HepG2 (cell line): Measurements from ENCODE around the gene MDP1. TPM values are rescaled to one million over a fixed set of nuclear protein-coding genes. Genes with fewer than 3 reads are reported as not detected.

Experiments used
- ARHGAP35 ChIP-seq: sonication (generic); formaldehyde crosslinking; IDR thresholded peaks from 2 replicates; pipeline ENCODE4 v1.9.0; 2022; ENCODE audit warnings: mild to moderate bottlenecking, inconsistent platforms, moderate library complexity, missing genetic modification reagents, borderline replicate concordance
- ARNT ChIP-seq: fragments of 450-650 bp; IDR thresholded peaks from 2 replicates; pipeline ENCODE4 v1.6.1; 2017
- CREBL2 ChIP-seq: sonication (generic); formaldehyde crosslinking; IDR thresholded peaks from 2 replicates; pipeline ENCODE4 v1.8.1; 2023; ENCODE audit warnings: missing genetic modification reagents, mild to moderate bottlenecking, borderline replicate concordance
- HCFC1 ChIP-seq: fragments of 150-350 bp; IDR thresholded peaks from 2 replicates; pipeline ENCODE4 v1.6.1; 2014; ENCODE audit warnings: low read depth, low read length
- IKZF1 ChIP-seq: fragments of 450-650 bp; IDR thresholded peaks from 2 replicates; pipeline ENCODE4 v1.7.1; 2016
- KIAA2018 ChIP-seq: sonication (generic); formaldehyde crosslinking; IDR thresholded peaks from 2 replicates; pipeline ENCODE4 v1.5.0; 2020; ENCODE audit warnings: mild to moderate bottlenecking, missing genetic modification reagents, borderline replicate concordance
- MTF2 ChIP-seq: sonication (generic); formaldehyde crosslinking; IDR thresholded peaks from 2 replicates; pipeline ENCODE4 v1.5.0; 2020; ENCODE audit warnings: missing genetic modification reagents, borderline replicate concordance
- MXD4 ChIP-seq: IDR thresholded peaks from 2 replicates; pipeline ENCODE4 v1.6.1; 2016; ENCODE audit warnings: mild to moderate bottlenecking, missing biosample characterization, missing genetic modification reagents
- NFIC ChIP-seq: IDR thresholded peaks from 2 replicates; pipeline ENCODE4 v1.6.1; 2012; ENCODE audit warnings: mild to moderate bottlenecking, low read length, inconsistent platforms
- REL ChIP-seq: sonication (generic); formaldehyde crosslinking; conservative IDR thresholded peaks from 2 replicates; pipeline ENCODE4 v1.8.0; 2022; ENCODE audit warnings: mild to moderate bottlenecking, missing genetic modification reagents, moderate library complexity
- SNAI1 ChIP-seq: sonication (generic); formaldehyde crosslinking; IDR thresholded peaks from 2 replicates; pipeline ENCODE4 v1.5.0; 2020; ENCODE audit warnings: mild to moderate bottlenecking, missing genetic modification reagents, borderline replicate concordance
- ZBED4 ChIP-seq: sonication (generic); formaldehyde crosslinking; IDR thresholded peaks from 2 replicates; pipeline ENCODE4 v1.4.0; 2020; ENCODE audit warnings: missing genetic modification reagents, borderline replicate concordance
- ZFP36L1 ChIP-seq: sonication (generic); formaldehyde crosslinking; IDR thresholded peaks from 2 replicates; pipeline ENCODE4 v1.8.0; 2022; ENCODE audit warnings: mild to moderate bottlenecking, missing genetic modification reagents, moderate library complexity
- polyA plus RNA-seq, 8 experiments: library from polyadenylated mRNA; depleted of rRNA in 3 of 8; stranded (reverse) in 7 of 8; unstranded in 1 of 8; fragments of >200 nt; fragmentation: Illumina TruSeq in 4 of 8; extraction: Trizol in 4 of 8; gene quantifications; 2 replicates each; pipeline versions ENCODE4 v1.2.1 to v1.2.3, GENCODE V29; 2011 to 2016; ENCODE audit warnings: low read depth in 4 of 8, missing spikeins in 1 of 8, mixed read lengths in 1 of 8; ENCODE audit not compliant: insufficient read depth in 1 of 8
- total RNA-seq, 5 experiments: library from RNA; depleted of rRNA; stranded (reverse); fragments of >200 nt; fragmentation: Illumina TruSeq; extraction: Trizol; gene quantifications; 2 replicates each; pipeline ENCODE4 v1.2.3, GENCODE V29; 2016; ENCODE audit warnings: low read depth in 1 of 5
- TF ChIP-seq, protein P1 (sequence below): sonication (generic); formaldehyde crosslinking; IDR thresholded peaks from 2 replicates; pipeline ENCODE4 v1.4.0; 2020; ENCODE audit warnings: mild to moderate bottlenecking, missing genetic modification reagents

Gene MDP1
- total and polyA plus RNA-seq, 2 of the 13 experiments (the other 11 are each of a cell fraction or from before 2014, with no cell fraction given), result 44.1 to 48.7 TPM

GRCh38 chr14:24212924-24213865 is 2.7 kb downstream of the MDP1 start, which contains the start of gene CHMP4A (continued):
- TF ChIP-seq CREBL2, result no peak
- 0 out of 2 replicates have a peak, but pooled peaks have one; percentile 36 for TF ChIP-seq MTF2
- TF ChIP-seq ARNT, result no peak
- no peak for TF ChIP-seq IKZF1
- TF ChIP-seq, protein P1, sequence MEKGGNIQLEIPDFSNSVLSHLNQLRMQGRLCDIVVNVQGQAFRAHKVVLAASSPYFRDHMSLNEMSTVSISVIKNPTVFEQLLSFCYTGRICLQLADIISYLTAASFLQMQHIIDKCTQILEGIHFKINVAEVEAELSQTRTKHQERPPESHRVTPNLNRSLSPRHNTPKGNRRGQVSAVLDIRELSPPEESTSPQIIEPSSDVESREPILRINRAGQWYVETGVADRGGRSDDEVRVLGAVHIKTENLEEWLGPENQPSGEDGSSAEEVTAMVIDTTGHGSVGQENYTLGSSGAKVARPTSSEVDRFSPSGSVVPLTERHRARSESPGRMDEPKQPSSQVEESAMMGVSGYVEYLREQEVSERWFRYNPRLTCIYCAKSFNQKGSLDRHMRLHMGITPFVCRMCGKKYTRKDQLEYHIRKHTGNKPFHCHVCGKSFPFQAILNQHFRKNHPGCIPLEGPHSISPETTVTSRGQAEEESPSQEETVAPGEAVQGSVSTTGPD (CRISPR knock-in tag), result peak; percentile 79; the same call in 1 of the 2 replicates
- TF ChIP-seq REL (CRISPR knock-in tag), result peak; percentile 78; the same call in 1 of the 2 replicates
- no peak for TF ChIP-seq NFIC
- TF ChIP-seq ZBED4 (CRISPR knock-in tag), result peak; percentile 43
- TF ChIP-seq MXD4 (CRISPR knock-in tag), result peak; percentile 98
- no peak for TF ChIP-seq SNAI1 (CRISPR knock-in tag)
- TF ChIP-seq ZFP36L1, result peak; percentile 98; the same call in 1 of the 2 replicates
- TF ChIP-seq HCFC1, result peak; percentile 82
- peak; percentile 97; the same call in 1 of the 2 replicates for TF ChIP-seq ARHGAP35 (CRISPR knock-in tag)
- TF ChIP-seq KIAA2018 (CRISPR knock-in tag), result peak; percentile 99
